Tongue (tissue), 2 donors: ENCODE data around the gene PTCH2. TPM values are rescaled to one million over a fixed set of nuclear protein-coding genes. Genes with fewer than 3 reads are reported as not detected.
A peak's percentile ranks its signal among the peaks of the same experiment; 100 is the strongest.

Experiments used
- DNase-seq: peaks from one replicate; pipeline ENCODE4 v3.0.0-alpha.2; 2015
- total RNA-seq: library from RNA; depleted of rRNA; stranded (reverse); fragments of >200 nt; gene quantifications from one replicate; pipeline ENCODE4 v1.2.3, GENCODE V29; 2014

PTCH2 gene, protein sequence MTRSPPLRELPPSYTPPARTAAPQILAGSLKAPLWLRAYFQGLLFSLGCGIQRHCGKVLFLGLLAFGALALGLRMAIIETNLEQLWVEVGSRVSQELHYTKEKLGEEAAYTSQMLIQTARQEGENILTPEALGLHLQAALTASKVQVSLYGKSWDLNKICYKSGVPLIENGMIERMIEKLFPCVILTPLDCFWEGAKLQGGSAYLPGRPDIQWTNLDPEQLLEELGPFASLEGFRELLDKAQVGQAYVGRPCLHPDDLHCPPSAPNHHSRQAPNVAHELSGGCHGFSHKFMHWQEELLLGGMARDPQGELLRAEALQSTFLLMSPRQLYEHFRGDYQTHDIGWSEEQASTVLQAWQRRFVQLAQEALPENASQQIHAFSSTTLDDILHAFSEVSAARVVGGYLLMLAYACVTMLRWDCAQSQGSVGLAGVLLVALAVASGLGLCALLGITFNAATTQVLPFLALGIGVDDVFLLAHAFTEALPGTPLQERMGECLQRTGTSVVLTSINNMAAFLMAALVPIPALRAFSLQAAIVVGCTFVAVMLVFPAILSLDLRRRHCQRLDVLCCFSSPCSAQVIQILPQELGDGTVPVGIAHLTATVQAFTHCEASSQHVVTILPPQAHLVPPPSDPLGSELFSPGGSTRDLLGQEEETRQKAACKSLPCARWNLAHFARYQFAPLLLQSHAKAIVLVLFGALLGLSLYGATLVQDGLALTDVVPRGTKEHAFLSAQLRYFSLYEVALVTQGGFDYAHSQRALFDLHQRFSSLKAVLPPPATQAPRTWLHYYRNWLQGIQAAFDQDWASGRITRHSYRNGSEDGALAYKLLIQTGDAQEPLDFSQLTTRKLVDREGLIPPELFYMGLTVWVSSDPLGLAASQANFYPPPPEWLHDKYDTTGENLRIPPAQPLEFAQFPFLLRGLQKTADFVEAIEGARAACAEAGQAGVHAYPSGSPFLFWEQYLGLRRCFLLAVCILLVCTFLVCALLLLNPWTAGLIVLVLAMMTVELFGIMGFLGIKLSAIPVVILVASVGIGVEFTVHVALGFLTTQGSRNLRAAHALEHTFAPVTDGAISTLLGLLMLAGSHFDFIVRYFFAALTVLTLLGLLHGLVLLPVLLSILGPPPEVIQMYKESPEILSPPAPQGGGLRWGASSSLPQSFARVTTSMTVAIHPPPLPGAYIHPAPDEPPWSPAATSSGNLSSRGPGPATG
- 4.9 TPM for total RNA-seq

DNA sequence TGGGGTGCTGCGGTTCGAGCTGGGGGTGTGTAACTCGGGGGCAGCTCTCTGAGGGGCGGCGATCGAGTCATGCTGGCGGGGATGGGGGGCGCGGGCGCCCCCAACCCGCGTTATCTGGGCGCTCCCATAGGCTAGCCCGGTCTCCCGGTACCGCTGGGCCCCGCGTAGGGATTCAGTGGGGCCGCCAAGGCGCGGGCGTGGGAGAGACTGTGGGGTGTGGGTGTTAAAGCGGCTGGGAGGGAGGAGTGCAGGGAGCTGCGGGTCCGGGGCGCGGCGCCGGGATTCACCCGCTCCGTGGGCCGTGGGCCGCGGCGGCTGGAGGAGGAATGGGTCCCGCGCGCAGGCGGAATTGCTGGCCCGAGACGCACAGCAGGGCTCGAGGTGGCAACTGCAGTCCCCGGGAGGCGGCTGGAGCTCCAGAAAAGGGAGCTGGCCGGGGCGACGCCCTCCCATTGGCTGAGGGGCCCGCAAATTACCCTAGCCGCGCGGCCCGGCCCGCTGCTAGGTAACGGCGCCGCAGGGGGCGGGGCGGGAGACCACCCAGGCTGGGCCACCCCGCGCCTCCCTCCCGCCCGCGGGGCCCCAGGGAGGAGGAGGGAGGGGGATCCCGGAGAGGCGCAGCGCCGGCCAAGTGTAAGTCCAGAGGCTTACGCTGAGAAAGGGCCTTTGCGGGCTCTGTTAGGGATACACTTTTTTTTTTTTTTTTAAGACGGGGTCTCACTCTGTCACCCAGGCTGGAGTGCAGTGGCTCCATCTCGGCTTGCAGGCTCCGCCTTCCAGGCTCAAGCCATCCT lies at the start of gene PTCH2:
Gene PTCH2 (minus strand): TSS at position 392 of the 794 bp plus-strand sequence. CDS start 321 bp downstream, at position 71.
- DNase-seq, result peak; percentile 91

DNA sequence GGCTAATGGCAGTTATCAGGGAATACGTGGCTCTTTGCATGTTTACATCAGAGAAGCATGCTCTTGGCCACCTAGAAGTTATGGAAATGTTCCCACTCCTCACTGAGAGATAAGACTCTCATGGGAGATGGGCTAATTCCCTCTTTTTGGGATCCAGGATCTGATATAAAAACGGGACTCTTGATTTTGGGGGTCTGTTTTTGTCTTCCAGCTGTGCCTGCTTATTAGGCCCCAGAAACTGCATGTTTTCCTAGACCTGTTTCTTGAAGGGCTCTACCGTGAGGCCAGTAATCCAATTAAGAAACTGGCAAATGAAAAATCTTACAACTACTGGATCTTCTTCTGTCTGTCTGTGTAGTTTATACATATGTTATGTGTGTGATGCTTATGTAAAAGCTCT lies 47.0 kb upstream of the PTCH2 start:
- no peak for DNase-seq

DNA sequence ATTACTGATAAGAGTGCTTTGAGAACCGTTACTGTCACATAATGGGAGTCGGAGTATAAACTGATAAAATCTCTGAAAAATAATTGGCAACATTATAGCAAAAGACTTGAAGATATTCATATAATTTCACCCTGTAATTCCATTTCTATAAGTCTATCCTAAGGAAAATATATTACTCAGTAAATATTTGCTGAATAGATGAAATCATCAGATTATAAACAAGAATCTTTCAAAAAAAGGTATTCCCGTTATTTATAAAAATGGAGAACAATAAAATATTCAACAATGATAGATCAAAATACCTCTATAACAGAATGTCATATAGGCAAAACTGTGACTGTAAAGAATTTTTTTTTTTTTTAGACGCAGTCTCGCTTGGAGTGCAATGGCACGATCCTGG lies 42.4 kb upstream of the PTCH2 start:
- DNase-seq, result no peak

DNA sequence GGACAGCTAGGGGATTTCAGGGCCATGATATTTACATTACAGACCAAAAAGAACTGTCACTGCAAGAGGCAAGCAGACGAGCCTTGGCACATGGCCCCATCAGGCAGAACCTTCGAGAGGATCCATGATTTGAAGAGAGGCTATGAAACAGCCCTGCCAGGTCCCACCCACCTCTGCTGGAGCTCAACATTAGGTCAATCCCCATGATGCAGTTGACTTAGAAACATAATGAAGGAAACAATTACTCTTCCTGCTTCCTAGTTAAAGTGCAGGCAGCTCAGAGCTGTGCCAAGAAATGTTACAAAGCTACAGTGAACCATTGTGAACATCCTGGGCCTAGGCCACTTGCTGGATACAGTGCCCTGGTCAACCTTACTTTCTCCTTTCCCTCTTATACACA lies 41.7 kb upstream of the PTCH2 start:
- DNase-seq, result peak; percentile 79

DNA sequence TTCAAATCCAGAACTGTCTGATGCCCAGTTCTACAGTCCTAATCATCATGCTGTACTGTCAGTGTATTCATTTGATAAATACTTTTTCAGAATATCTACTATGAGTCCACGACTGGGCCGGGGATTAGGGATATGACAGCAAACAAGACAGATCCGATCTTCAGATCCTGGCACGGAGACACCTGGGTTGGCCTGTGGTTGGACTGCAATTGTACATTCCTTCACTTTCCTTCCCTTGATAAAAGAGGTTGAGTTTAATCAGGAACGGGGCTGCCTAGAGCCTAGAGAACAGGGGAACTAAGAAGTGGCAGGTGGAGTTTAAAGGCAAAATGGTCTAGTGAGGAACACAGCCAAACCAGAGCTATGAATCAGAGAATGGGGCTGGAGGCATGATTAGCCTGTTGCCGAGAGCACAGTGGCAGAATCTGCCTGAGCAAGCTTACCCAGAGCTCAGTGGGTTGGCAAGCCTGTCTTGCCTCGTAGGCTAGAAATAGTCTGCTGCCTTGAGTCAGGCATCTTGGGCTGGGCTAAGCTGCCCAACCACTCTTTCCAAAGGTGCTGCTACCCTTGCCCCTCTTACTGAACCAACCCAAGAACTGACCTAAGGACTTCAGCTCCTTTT lies 38.1 kb upstream of the PTCH2 start:
- no peak for DNase-seq

DNA sequence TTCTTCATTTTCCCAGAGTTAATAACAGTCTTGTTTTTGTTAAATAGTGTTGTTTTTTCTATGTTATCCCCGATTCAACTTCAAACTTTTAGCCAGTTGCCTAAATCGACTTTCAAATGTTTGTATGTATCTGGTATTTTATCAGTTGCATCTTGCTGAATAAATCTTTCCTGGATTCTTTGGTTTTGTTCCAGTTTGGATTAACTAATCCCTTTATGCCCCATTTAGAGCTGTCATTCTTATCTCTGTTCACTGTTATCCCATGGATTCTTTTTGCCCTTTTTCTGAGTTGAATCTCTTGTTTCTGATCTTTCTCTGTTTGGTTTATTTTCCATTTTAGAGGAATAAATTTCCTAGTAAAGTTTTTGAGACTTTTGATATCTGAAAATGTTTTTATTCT lies 31.1 kb upstream of the PTCH2 start:
- no peak for DNase-seq

DNA sequence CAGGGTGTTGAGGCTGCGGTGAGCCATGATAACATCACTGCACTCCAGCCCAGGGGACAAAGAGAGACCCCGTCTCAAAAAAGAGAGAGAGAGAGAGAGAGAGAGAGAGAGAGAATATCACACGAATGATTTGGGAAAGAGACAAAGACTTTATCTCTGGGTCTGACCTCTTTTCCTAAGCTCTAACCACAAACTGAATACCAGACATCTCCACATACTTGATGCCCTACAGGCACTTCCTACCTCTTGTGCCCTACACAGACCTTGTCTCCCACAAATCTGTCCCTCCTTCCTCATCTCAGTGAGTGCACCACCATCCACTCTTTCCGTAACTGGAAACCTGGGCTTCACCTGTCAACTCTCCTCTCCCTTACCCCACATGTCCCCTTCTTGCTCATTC lies 27.0 kb upstream of the PTCH2 start:
- no peak for DNase-seq

DNA sequence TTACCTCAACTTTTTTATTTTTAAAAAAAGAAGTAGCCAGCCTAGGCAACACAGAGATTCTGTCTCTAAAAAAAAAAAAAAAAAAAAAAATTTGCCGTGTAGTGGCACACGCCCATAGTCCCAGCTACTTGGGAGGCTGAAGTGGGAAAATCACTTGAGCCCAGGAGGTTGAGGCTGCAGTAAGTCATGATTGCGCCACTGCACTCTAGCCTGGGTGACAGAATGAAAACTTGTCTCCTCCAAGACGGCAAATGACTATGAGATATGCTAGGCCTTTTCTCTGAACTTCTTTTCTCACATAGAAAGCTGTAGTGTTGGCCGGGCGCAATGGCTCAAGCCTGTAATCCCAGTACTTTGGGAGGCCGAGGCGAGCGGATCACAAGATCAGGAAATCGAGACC lies 24.7 kb upstream of the PTCH2 start:
- DNase-seq, result no peak

DNA sequence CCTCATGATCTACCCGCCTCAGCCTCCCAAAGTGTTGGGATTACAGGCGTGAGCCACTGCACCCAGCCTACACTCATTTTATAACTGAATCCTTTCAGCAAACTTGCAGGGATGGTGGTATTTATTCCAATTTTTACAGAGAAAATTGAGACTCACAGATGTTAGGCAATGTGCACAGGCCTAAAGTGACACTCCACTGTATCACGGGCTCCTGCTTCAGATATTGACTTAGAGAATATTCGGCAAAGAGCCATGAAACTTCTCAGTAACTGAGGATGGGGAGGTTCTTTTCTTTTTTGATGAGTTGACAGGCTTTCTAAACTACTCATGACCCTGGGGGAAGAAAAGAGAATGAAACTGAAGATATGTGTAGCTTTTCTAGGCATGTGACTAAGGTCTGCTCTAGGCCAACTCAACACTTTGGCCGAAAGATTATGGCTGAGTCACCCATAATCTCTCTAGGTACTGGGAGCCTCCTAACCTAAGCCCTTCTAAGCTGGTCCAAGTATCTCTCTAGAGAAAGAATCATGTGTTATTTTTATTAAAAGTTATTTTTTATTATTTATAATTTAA lies 19.9 kb upstream of the PTCH2 start:
- DNase-seq, result no peak

DNA sequence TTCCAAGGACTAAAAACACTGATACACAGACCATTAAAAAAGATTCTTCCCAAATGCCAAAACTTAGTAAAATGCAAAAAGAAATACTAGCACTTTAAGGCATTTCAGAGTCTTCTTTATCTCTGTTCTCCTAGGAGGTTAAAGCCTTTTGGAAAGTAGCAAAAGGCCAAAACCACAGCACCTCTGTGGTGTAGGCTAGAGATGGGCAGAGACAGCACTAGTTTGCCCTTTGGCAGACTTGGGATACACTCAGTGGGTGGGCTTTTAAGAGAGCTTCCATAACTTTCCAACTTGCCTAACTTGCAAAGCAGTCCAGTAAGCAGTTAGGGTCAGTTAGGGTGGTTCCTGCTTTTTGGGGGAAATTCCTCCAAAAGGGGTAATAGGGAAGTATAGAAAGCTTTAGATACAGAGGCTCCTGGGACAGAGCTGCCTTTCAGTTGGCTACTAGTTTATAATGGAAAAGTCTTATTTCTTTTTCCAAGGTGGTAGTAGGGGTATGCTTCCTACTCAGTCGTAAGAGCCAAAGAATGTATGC lies 17.9 kb upstream of the PTCH2 start:
- no peak for DNase-seq

DNA sequence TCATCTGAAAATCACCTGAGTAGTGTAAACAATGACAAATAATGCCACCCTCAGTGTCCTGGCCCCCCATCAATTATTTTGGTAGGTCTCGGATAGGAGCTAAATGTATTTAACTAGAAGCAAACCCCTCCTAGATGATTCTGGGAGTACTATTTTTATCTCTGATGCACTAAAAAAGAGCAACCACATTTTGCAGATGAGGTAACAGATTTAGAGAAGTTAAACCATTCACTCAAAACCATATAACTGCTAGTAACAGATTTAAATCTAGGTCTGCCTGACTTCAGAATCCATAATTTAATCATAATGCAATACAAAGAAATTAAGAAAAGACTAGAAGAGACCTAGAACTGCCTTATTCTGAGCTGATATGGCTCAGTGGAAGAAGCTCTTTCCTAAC lies 17.3 kb upstream of the PTCH2 start:
- no peak for DNase-seq

DNA sequence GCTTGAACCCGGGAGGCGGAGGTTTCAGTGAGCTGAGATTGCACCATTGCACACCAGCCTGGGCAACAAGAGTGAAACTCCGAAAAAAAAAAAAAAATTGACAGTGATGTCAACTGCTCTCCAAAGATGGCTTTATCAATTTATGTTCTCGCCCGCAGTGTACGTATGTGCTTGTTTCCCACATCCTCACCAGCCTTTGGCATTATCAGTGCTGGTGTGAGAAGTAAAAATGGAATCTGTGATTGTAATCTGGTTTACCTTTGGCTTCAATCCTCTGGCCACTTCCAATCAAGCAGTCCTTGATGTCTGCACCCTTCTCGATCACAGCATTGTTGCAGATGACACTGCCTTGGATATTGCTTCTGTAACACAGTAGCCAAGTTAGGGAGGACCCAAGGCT lies 14.4 kb upstream of the PTCH2 start:
- DNase-seq, result no peak

DNA sequence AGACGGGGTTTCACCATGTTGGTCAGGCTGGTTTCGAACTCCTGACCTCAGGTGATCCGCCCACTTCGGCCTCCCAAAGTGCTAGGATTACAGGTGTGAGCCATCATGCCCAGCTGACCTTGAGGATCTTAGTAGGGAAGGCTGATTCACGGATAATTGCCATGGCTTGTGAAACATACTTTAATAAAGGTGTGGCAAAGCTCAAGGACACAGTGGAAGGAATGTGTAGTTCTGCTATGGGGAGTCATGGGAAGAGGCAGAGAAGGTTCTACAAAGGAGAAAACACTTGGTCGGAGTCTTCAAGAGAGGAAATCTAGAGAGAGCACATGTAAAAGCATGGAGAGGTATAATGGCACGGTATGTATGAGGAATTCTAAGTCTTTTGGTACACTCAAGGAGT lies 12.7 kb upstream of the PTCH2 start:
- DNase-seq, result no peak

DNA sequence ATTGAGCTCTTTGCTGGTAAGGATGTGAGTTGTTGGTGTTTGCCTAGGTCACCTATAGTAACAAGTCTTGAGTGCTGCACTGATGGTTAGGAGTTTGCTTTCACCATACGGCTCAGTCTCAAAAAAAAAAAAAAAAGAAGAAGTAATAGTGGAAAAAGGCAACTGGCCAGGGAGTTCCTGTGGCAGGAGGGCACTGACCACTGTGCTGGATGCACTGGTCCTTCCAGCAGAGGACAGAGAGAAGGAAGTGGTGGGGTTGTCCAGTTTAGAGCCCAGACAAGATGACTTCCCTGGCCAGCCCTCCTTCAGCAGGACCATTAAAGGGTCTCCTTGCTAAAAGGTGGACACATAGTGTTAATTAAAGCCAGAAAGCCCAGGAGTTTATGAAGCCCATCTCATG lies 11.9 kb upstream of the PTCH2 start:
- DNase-seq, result no peak

DNA sequence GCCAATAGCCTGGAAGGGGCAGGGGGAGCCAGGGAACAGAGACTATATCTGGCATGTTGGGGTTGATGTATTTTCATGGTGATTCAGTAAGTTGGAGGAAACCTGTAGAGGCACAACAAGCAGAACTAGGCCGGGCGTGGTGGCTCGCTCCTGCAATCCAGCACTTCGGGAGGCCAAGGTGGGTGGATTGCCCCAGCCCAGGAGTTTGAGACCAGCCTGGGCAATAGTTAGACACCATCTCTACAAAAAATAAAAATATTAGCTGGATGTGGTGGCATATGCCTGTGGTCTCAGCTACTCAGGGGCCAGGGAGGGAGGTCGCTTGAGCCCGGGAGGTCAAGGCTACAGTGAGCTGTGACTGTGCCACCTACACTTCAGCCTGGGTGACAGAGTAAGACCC lies 10.1 kb upstream of the PTCH2 start:
- DNase-seq, result no peak

DNA sequence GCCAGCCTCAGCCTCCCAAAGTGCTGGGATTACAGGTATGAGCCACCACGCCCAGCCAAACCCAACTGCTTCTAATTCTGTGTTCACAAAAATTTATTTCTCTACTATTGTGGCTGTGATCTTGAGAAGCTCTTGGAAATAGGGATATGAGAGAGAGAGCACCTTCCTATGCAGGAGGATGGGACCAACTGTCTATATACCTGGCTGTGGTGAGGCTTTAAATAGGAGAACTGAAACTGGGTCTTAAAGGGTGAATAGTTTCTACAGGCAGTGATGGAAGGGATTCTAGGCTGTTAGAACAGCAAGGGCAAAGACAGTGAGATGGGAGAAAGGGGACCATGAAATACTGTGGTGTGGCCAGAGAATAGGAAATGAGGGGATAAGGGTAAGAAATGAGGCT lies 8.3 kb upstream of the PTCH2 start:
- no peak for DNase-seq

DNA sequence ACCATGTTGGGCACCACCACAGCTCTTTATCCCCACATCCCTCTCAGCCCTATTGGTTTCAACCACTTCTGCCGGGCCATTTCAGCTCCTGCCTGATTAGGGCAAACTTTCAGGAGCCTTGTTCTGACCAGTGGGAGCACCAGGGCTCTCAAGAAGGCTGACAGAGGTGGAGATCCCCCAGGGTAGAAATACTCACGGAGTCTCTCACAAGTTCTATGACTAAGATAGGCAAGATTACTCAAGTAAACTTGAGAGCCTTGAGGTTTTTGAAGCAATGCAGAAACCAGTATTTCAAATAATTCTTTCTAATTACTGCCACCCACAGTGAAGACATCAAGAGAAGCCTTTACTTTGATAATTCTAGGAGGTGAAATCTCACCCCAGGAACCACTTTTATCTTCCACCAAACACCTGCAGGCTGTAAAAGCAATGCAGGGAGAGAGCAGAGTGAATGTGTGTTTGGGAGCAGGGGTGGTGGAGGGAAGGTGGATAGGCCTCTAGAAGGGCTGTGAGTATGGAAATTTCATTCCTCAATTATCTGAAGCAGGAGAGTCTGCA lies 6.6 kb upstream of the PTCH2 start:
- no peak for DNase-seq

DNA sequence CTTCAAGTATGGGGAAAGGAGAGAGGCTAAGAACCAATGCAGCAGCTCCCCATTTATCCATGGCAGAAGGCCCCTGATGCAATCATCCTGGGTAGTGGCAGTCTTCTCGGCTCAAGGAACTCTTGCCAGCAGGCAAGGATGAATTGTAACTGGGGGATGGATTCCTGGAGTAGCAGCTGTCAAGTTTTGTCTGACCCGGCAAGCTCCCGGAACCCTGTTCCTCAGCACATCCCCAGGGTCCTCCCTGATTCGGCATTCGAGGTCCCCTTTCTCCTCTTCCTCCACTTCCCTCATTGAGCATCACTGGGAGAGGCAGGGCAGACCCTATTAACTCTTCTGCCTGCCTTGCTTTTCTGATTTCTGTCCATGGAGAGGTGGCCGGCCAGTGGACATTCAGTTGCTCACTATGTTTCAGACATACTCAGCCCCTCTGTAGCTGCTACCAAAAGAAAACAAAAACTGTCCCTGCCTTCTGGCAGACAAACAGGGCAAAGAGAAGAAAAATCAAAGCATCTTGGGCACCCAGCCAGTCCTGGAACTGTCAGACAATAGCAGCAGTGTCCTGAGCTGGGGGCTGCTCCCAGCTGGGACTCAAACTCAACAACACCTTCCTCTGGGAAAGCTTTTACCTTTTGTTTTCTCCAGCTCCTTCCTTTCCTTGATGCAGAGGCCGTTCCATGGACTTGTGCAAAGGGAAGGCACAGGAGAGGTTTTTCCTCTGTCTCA lies 5.6 kb upstream of the PTCH2 start:
- DNase-seq, result no peak

DNA sequence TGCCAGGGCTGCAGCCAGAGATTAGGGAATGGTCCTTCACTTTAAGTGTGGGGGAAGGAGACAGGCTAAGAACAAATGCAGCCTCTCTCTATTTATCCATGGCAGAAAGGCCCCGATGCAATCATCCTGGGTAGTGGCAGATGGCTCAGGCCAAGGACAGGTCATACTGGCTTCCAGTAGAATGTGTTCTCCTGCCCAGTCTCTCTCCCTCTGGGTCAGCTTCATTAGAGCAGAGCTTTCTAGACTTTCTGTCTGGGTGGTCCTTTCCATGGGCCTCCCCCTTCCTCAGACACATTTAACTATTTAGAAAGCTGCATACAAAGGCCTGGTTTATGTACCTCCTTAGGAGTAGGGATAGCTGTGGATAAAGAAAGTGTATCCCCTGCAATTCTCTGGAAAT lies 4.8 kb upstream of the PTCH2 start:
- no peak for DNase-seq

DNA sequence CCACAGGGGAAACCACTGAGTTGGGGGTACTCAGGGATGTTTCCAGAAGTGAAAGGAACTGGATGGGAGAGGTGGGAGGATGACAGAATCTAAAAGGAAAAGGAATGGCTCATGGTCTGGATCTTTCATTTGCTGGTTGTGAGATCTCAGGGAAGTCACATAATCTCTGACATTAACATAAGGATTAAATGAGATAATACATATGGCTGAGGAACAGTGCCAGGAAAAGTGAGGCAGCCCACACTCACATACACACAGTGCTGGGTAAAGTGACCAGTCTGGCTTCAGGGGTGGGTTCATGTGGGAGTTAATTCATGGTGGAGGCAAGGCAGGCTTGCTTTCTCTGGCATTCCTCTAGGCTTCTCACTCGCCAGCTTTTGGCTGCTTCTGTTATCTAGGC lies 3.9 kb upstream of the PTCH2 start:
- DNase-seq, result no peak
